Activated T-helper 1 cell treated with Interleukin-2 at 50 U/mL for 16 hours (primary cell): Measurements from ENCODE around the gene SYCP2L.
"Not testable (repeated sequence)": the region's sequence is repeated elsewhere in the genome, so short reads cannot be mapped to it uniquely, and the experiment has no call there.

Experiments
- DNase-seq: peaks from one replicate; pipeline ENCODE4 v3.0.0-alpha.2; 2020; ENCODE audit warnings: low read depth

SYCP2L gene

DNA sequence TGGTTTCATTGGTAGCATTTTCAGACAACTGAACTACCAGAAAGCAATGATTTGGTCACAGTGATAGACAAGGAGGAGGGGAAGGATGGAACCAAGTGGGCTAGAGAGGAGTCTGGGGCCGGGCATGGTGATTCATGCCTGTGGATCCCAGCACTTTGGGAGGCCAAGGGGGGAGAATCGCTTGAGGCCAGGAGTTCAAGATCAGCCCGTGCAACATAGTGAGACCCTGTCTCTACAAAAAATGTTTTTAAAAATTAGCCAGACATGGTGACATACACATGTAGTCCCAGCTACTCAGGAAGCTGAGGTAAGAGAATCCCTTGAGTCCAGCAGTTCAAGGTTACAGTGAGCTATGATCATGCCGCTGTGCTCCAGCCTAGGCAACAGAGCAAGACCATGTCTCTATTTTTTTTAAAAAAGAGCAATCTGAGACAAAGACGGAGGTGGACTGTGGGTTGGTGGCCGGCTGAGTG lies 70.6 kb downstream of the SYCP2L start:
- no peak for DNase-seq

DNA sequence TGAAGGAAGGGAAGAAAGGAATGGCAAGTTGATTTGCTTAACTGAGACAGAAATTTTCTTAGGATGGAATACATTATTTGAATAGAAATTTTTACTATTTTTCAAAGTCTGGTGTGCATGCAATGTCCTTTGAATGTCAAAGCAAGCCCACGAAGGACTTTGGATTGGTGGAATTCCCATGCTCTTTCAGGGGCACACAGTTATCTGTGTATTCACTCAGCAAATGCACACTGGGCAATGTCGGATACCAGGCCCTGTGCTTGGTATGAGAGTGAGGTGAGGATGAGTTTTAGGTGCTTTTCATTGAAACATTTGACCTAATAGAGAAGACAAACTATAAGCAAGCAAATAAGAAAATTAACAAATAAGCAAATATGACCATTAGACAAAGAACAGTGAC lies 73.3 kb downstream of the SYCP2L start:
- DNase-seq: no peak

DNA sequence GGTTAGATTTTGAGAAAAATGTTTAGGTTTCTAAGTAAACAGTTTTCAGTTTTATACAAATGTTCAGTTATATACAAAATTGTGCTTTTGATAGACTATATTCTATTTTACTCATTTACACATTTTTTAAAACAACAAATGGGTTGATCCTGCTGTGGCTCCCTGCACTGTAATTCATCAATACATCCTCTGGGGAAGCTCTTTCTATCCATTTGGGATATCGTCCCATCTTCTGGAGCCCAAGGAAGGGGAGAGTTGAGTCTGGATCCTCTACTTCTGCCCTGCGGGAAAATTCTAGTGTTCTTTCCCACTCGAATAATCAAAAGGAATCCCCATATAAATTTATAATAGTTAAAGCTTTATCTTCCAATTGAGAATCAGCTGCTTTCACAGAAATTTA lies 75.0 kb downstream of the SYCP2L start:
- DNase-seq: no peak

DNA sequence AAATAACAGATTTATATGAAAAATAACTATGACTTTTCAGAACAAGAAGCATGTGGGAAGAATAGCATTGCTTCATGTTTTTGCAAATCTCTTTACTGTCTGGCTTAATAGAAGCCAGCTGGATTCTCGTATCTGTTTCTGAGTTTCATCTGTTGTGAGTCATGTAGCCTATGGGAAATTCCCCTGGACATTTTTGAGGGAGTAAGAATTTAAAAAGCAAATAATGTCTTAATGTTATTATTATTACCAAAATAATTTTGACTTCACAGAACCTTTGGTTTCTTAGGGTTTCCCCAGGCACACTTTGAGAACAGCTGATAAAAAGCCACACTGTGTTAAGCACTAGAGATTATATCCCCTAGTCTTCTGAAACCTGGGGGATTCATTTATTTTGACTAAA lies 75.8 kb downstream of the SYCP2L start:
- DNase-seq: no peak

DNA sequence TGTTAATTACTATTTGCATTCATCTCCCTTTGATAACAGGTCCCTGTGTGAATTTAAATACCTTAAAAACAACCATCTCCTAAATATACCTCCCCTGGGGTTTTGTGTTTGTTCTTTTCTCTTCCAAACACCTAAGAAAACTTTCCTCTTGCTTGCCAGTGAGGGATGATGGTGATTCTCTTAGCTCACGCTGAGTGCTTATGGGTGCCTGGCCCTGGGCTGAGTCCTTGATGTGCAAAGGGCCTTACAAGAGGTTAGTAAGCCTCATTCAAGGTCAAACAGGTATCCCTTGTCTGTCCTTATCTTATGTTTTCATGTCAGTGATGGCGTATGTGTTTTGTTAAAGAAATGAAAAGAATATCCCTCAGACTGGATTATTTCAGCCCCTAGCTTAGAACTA lies 76.3 kb downstream of the SYCP2L start:
- DNase-seq: no peak

DNA sequence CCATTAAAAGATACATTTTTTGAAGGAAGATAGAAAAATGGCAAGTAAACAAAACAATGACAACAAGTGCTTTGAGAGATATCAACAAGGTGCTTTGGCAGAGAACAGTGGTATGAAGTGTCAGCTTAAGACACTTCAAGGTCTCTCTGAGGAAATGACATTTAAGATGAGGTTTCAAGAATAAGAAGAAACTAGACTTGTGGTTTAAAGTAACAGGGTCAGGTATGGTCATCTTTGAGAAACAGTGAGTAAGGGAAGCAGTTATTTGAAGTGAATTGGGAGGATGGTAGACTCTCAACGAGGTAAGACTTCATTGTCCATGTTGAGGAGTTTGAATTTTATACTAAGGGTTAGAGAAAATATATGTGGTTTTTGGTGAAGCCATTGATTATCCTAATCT lies 77.8 kb downstream of the SYCP2L start:
- DNase-seq: no peak

DNA sequence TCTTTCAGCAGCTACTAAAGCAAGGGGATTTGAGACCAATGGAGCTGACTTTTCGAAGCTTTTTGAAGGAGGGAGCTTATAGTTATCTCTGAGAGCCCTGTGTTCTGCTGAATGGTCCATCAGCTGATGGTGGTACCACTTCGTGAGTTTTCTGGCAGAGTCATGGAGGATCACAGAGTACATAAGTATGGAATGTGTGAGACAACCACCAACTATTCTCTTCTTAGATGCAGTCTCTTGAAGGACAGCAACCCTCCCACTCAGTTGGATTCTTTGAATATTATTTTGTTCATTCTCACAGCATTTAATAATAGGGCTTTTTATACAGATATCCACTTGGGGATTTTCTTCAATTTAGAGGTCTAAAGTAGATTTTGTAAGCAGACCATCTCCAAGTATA lies 81.9 kb downstream of the SYCP2L start:
- no peak for DNase-seq

DNA sequence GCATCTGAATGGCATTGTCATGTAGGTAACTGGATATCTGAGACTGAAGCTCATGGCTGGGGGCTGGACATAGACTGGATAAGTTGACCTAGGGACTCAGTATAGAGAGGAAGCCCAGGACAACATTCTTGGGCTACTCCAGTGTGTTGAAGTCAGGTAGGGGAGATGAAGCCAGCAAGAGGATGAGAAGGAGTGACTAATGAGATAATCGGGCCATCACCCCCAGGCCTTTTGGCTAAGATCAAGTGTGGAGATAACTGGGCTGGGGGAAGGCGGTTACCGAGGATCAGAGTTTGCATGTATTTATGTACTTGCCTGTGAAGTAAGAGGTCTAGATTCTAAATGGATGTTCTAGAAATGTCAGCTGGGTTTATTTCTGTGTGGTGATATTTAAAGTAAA lies 83.9 kb downstream of the SYCP2L start:
- DNase-seq: no peak

DNA sequence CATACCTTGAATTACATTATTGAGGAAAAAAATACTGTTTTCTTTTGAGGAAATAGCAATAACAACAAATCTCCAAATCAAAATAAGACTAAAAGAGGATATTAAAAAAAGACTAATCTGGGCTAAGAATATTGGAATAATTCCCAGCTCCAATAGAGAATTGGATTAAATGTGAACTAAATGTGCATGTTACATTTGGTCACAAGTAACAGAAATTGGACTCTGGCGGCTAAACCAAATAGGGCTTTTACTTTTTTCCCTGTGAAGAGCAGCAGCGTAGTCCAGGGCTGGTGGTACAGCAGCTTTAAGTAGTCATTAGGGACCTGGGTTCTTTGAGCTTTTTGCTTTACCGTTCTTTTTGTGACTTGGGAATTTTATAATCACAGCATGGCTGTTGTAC lies 85.3 kb downstream of the SYCP2L start:
- DNase-seq: no peak

DNA sequence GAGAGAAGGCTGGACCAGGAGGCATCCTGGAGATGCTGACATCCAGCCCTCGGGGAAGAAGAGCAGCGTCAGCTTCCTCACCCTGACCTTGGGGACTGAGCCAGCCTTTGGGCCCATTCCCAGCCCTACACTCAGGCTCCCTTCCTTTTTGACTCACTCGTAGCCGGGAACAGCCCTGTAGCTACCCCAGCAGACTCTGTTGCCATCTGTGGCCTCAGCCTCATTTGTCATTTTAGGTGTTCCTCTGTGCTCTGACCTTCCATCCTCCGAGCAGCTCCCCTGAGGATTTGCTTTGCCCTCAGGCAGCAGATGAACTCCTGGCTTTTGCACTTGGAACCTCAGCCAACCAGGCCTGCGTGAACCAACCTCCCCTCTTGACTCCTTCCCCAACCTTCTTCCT lies 89.7 kb downstream of the SYCP2L start:
- DNase-seq: no peak

DNA sequence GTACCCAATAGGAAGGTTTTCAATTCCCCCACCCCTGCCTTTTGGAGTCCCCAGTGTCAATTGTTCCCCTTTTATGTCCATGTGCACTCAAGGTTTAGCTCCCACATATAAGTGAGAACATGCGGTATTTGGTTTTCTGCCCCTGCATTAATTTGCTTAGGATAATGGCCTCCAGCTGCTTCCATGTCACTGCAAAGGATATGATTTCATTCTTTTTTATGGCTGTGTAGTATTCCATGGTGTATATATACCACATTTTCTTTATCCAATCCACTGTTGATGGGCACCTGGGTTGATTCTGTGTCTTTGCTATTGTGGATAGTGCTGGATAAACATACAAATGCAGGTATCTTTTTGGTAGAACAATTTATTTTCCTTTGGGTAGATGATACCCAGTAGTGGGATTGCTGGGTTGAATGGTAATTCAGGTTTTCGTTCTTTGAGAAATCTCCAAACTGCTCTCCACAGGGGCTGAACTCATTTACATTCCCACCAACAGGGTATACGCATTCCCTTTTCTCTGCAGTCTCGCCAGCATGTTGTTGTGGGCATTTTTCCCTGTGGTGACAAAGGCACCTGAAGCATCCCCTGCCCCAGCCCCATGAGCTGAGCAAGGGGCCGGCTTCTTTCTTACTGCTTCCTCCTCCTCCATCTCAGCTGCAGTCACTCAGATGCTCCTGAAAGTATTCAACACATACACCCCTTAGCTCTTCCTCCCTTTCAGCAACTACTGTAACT lies 90.5 kb downstream of the SYCP2L start:
- no peak for DNase-seq

DNA sequence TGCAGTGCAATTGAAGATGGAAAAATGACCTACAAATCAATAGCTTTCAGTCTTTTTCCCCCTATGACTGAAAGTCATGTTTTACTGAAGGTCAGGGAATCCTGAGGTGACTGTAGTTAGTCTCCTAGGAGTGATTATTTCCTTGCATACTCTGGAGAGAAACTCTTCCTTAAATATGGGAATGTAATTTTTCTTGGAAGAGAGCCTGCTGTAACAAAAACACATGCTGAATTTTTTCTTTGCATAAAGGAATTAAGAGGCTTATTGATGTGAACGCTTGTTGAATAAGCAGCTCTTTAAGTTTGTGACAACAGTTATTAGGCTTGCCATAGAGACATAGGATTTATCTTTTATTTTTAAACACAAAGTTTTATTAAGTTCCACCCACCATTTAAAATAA lies 92.8 kb downstream of the SYCP2L start:
- no peak for DNase-seq

DNA sequence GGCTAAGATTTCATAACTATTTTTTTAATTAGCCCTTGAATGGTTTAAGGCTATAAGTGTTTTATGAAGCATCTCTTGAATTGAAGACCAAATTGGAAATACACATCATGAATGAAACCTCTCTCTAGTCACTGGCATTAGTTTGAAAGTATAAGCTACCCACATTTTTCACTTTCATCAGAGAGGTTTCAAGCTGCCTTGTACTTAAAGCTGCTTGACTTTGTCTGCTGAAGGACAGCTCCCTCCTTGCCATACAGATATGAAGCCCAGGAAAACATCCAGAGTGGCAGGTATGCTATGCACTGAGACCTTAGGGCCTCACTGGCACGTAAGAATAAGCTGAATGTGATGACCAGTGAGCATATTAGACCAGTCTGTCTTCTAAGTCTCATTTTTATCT lies 94.6 kb downstream of the SYCP2L start:
- DNase-seq: no peak

DNA sequence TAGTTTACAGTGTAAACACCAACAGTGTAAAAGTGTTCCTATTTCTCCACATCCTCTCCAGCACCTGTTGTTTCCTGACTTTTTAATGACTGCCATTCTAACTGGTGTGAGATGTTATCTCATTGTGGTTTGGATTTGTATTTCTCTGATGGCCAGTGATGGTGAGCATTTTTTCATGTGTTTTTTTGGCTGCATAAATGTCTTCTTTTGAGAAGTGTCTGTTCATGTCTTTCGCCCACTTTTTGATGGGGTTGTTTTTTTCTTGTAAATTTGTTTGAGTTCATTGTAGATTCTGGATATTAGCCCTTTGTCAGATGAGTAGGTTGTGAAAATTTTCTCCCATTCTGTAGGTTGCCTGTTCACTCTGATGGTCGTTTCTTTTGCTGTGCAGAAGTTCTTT lies 98.1 kb downstream of the SYCP2L start:
- DNase-seq: not testable (repeated sequence)

DNA sequence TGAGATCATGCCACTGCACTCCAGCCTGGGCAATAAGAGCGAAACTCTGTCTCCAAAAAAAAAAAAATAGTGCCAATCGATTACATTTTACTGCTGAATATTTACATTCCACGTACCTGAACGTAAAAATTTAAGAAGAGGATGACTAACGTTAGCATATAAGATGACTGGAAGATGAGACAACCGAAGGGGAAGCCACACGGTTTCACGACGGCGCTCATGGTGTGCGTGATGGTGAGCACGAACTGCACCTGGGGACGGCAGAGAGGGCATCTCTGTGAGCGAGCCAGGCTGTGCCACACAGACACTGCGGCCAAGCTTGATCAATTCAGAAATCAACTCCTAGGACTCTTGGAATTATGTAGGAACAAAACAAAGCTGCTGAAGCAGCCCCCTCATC lies 102.7 kb downstream of the SYCP2L start:
- DNase-seq: no peak

DNA sequence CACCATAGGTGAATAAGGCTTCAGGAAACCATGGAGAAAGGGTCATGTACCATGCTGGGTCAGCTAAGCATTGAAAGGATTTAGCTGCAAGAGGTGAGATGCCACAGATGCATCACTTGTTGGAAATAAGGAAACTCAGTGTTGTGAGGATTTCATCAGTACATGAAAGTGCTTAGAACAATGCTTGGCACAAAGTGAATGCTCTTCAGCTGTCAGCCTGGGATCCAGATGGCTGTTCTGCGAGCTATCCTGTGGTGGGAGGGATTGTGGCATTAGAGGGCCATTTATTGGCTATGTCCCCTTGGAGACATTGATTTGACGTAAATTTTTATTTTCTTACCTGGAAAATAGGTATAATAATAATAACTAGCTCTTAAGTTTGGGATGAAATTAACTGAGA lies 104.3 kb downstream of the SYCP2L start:
- no peak for DNase-seq

DNA sequence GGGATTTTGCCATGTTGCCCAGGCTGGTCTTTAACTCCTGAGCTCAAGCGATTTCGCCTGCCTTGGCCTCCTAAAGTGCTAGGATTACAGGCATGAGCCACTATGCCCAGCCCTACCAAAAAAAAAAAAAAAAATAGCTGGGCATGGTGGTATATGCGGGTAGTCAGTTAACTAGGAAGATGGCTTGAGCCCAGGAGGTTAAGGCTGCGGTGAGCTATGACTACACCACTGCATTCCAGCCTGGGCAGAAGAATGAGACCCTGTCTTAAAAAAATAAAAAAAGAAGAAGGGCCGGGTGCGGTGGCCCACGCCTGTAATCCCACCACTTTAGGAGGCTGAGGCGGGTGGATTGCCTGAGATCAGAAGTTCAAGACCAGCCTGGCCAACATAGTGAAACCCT lies 107.0 kb downstream of the SYCP2L start:
- no peak for DNase-seq

DNA sequence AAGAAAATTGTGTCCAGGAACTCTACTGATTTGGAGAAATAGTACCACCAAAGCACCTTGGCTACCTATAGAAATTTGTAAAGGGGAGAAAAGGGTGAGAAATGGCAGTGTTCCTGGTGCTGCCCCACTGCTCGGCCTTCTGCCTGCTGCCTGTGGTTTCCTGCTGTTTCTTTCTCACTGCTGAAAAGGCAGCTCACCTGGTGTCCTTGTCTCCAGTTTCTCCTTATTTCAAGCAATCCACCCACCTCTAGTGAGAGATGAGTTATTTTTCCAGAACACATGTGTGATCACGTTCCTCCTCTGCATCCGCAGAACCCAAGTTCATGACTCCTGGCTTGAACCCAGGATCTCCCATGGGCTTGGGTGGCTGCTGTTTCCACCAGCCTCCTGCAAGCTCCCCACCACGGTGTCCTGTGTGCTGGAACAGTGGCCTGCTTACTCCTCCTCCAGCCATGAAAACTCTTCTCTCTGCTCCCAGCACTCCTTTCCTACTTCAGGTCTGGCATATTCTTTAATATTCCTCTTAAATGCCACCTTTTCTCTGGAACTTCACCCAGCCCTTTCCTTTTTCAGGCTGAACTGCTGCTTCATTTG lies 108.4 kb downstream of the SYCP2L start:
- no peak for DNase-seq

DNA sequence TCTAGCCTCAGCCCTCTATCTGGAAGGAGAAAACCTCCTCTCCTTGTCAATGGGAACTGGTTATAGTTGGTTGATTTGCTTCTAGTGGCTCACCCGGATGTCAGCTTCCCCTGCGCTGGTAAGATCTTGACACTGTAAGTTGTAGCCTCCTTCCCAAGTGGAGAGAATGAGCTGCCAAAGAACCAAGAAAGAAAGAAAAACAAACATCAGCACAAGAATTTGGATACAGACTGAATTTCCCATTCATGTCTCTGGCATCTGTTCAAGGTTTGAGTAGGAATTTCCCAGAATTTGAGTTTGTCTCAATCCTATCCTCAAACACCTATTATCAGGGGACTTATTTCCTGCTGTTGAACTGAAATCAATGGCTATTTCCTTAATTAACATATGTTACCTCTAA lies 113.1 kb downstream of the SYCP2L start:
- DNase-seq: no peak

DNA sequence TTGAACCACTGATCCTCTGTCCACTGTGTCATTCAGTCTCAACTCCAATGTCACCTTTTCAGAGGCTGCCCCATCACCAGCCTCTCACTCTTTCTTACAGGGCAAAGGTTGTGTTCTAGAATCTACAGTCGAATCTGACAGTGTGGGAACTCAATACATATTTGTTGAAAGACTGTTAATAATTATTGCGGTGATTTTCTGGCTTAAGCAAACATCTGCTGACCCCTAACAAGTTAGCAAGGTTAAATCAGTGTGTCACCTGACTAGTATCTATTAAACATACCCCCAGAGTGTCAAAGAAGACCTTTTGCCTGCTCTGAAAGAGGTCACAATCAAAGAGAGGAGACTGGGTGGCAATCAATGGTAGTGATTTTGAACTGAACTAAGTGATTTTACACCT lies 115.3 kb downstream of the SYCP2L start:
- no peak for DNase-seq

DNA sequence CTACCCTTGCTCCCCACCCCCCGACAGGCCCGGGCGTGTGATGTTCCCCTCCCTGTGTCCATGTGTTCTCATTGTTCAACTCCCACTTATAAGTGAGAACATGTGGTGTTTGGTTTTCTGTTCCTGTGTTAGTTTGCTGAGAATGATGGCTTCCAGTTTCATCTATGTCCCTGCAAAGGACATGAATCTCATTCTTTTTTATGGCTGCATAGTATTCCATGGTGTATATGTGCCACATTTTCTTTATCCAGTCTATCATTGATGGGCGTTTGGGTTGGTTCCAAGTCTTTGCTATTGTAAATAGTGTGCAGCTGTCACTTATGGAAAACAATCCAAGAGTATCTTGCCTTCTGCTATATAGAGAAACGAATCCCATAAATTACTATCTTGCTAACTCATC lies 116.4 kb downstream of the SYCP2L start:
- DNase-seq: not testable (repeated sequence)

DNA sequence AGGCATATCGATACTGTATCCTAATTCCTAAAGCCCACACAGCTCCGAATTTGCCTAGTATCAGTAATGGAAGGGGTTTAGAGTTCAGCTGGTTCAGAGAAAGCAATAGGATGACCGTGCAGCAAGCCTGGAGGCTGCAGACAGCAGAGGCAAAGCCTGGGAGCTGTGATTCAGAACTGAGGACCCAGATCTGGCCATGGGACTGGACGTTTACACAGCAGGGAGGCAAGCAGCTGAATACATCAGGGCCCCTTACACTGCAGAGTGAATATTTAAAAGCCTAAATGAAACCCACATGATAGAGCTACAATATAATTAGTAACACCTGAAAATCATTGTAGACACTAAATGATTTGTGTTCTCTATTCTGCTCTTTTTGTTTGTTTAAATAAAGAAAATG lies 119.2 kb downstream of the SYCP2L start:
- no peak for DNase-seq

DNA sequence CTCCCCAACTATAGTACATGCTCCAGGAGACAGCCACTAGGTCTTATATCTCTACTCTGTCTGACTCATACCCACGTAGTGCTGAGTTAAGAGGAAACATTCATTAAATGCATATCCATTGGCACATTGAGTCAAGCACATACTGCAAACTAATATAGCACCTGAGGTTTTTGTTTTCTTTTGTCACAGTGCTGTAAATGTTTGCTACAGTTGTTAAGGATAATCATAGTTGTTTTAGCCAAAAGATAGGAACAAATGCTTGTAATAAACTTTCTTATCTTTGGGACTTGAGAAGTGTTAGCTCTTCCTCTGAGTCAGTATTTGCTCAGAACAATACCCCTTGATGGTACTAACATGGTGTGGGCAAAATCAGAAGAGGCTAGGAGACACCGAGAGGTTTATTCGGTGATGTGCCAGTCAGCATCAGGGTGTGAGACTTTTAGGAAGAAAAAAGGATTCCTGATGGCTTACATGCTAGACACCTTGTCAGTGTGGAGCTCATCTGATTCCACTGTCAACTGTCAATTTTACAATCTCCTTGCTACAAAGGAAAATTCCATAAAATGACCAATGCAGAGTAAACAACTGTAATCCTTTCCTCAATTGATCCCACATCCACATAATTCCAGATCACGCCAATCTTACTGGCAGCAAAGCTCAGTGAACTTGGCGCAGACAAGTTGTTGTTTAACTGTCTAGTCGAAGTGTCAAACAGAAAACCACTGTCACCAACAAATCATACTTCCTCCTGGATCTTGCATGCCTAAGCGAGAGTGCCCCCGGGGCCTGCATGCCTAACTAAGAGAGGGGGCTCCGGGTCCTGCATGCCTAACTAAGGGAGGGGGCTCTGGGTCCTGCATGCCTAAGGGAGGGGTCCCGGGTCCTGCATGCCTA lies 121.1 kb downstream of the SYCP2L start:
- DNase-seq: no peak
